ENCODE measurements around the gene NLRP9. TPM values are rescaled to one million over a fixed set of nuclear protein-coding genes. Genes with fewer than 3 reads are reported as not detected.

NLRP9 gene
- polyA plus RNA-seq, 1 donor from 2014 or later: not detected

- no peak overlapping the region for H3K4me3 ChIP-seq (ENCODE audit: low read length)
- no peak overlapping the region for H3K4me2 ChIP-seq (ENCODE audit: low read length)
- TF ChIP-seq EZH2 (IDR thresholded peaks at IDR 0.05; ENCODE audit: borderline replicate concordance, insufficient read depth, low read length, poor library complexity, severe bottlenecking): no peak
- TF ChIP-seq SMC3 (conservative IDR thresholded peaks at IDR 0.05; ENCODE audit: poor library complexity): no peak
- no peak for TF ChIP-seq REST (IDR thresholded peaks at IDR 0.05; ENCODE audit: borderline replicate concordance)
- TF ChIP-seq TAF1 (IDR thresholded peaks at IDR 0.05; ENCODE audit: low read depth): no peak
- no peak for TF ChIP-seq MXI1 (conservative IDR thresholded peaks at IDR 0.05; ENCODE audit: poor library complexity, severe bottlenecking)
- no peak for TF ChIP-seq POLR2AphosphoS5 (IDR thresholded peaks at IDR 0.05)
- no peak for TF ChIP-seq CTCF (IDR thresholded peaks at IDR 0.05; ENCODE audit: poor library complexity, severe bottlenecking)
- no peak for TF ChIP-seq EP300 (conservative IDR thresholded peaks at IDR 0.05; ENCODE audit: poor library complexity, severe bottlenecking)
- TF ChIP-seq RAD21 (conservative IDR thresholded peaks at IDR 0.05): no peak
- no peaks in the 10 kb centered on the region for H3K27me3 ChIP-seq (ENCODE audit: insufficient read depth, low read depth, low read length)
- H3K36me3 ChIP-seq (ENCODE audit: insufficient read depth, low read length): no peaks in the 10 kb centered on the region
- H3K9me2 ChIP-seq (ENCODE audit: insufficient read depth, low read length): no peaks in the 10 kb centered on the region
- H4K20me1 ChIP-seq (ENCODE audit: insufficient read depth): no peaks in the 10 kb centered on the region
- H3K9me3 ChIP-seq (ENCODE audit: low read length): no peaks in the 10 kb centered on the region
- no peak overlapping the region for H2AFZ ChIP-seq (ENCODE audit: low read depth, low read length)
- H3K27ac ChIP-seq (ENCODE audit: low read length): no peak overlapping the region
- H3K79me2 ChIP-seq (replicated peaks; ENCODE audit: insufficient read depth, low read length): no peaks in the 10 kb centered on the region
- H3K9ac ChIP-seq (ENCODE audit: low read length): no peak overlapping the region
- no peaks in the 10 kb centered on the region for H3F3A ChIP-seq (ENCODE audit: insufficient read depth, low read length, poor library complexity, severe bottlenecking)
These were observed 21.0 kb downstream of the NLRP9 start for GRCh38 chr19:55717251-55717650.

GRCh38 chr19:55716531-55716930, 21.7 kb downstream of the NLRP9 start:
- no peaks in the 10 kb centered on the region for H3K27me3 ChIP-seq (ENCODE audit: insufficient read depth, low read depth, low read length)
- H3K9me3 ChIP-seq (ENCODE audit: low read length): no peaks in the 10 kb centered on the region

More at GRCh38 chr19:55716531-55716930, 21.7 kb downstream of the NLRP9 start:
- Histone ChIP-seq H3K79me2 (replicated peaks; ENCODE audit: insufficient read depth, low read length) (no peaks in the 10 kb centered on the region), H3K9ac (ENCODE audit: low read length) (no peak overlapping the region), H3K4me3 (ENCODE audit: low read length) (no peak overlapping the region), H3K4me2 (ENCODE audit: low read length) (no peak overlapping the region), H3K9me2 (ENCODE audit: insufficient read depth, low read length) (no peaks in the 10 kb centered on the region), H4K20me1 (ENCODE audit: insufficient read depth) (no peaks in the 10 kb centered on the region), H3K36me3 (ENCODE audit: insufficient read depth, low read length) (no peaks in the 10 kb centered on the region), H3F3A (ENCODE audit: insufficient read depth, low read length, poor library complexity, severe bottlenecking) (no peaks in the 10 kb centered on the region), H2AFZ (ENCODE audit: low read depth, low read length) (no peak overlapping the region), H3K27ac (ENCODE audit: low read length) (no peak overlapping the region)
- TF ChIP-seq SMC3 (conservative IDR thresholded peaks at IDR 0.05; ENCODE audit: poor library complexity) (no peak), EP300 (conservative IDR thresholded peaks at IDR 0.05; ENCODE audit: poor library complexity, severe bottlenecking) (no peak), POLR2AphosphoS5 (IDR thresholded peaks at IDR 0.05) (no peak), CTCF (IDR thresholded peaks at IDR 0.05; ENCODE audit: poor library complexity, severe bottlenecking) (no peak), TAF1 (IDR thresholded peaks at IDR 0.05; ENCODE audit: low read depth) (no peak), RAD21 (conservative IDR thresholded peaks at IDR 0.05) (no peak), REST (IDR thresholded peaks at IDR 0.05; ENCODE audit: borderline replicate concordance) (no peak), EZH2 (IDR thresholded peaks at IDR 0.05; ENCODE audit: borderline replicate concordance, insufficient read depth, low read length, poor library complexity, severe bottlenecking) (no peak), MXI1 (conservative IDR thresholded peaks at IDR 0.05; ENCODE audit: poor library complexity, severe bottlenecking) (no peak)
